ENCODE results near the gene DMRT1.
"Not testable (repeated sequence)": the region's sequence is repeated elsewhere in the genome, so short reads cannot be mapped to it uniquely, and the experiment has no call there.

Gene DMRT1

GRCh38 chr9:972501-973294 lies 131.2 kb downstream of the DMRT1 start:
- no peak for DNase-seq

DNA sequence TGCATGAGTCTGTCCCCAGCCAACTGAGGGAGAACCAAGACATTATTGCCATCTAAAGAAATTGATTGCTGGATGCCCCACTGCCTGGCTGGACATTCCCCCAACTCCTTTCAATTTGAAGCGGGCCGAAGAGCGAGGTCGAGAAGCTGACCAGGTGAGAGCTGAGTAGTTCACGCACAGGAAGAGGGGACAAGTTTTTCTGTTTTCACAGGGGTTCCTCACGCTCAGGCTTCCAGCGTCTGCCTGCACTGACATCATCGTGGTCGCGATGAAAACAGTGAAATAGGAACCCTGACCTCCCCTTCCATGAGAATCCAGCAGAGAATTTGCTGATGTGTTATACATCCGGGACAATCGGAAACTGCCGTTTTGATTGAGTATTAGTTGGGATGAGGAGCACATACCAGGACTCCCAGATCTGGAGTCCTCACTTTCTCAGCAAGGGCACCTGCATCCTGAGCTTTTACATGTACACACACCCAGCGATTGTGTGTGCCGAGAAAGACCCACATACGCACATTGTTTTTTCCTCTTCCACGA lies 131.9 kb downstream of the DMRT1 start:
- no peak for DNase-seq

DNA sequence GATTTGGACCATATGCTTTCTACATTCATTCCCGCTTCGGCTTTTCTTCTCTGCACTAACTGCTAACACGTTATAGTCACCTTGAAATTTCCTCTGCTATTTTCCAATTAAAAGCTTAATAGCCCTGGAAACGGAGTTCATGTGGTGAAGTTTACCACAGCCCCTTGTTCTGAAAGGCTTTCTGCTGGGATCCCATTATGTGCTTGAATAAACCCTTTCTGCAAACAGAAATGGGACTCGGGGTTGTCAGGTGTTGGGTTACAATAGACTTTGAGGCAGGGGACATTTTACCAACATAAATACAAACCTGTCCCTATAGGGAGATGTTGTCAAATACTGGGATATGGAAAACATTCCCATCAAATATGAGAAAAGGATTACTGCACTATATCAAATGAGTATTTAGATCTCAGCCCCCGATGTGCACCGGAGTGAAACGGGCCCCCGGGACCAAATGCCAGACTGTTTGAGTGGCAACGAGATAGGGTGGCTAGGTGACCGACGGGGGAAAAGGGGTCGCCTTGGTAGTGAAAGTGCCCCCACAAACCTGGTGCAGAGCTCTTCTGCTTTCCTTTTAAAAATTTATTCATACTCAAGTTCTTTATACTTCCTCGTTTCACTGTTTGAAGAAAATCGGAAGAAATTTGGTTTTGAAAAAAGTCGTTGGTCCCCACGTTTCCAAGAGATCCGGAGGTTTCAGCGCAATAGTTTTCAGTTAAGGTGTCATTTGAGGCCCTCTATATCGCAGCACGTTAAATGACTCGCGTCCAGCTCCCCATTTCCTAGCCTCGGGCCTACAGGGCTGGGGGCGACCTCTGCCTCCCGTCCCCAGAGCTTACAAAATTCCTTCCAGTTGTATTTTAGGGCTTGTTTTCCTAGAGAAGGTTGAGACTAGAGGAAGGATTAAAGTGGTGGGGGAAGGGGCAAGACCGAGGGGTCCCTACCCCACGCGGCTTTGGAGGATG lies 132.8 kb downstream of the DMRT1 start:
- no peak for DNase-seq

- DNase-seq, result no peak
These were observed 133.7 kb downstream of the DMRT1 start for GRCh38 chr9:974996-975739.

GRCh38 chr9:975740-976257 lies 134.3 kb downstream of the DMRT1 start:
- no peak for DNase-seq

GRCh38 chr9:976258-976942 lies 134.9 kb downstream of the DMRT1 start, which contains the start of gene DMRT3:
DMRT3 (plus strand) TSS chr9:976655; CDS start chr9:977002, 347 bp downstream.
- DNase-seq, result no peak

DNA sequence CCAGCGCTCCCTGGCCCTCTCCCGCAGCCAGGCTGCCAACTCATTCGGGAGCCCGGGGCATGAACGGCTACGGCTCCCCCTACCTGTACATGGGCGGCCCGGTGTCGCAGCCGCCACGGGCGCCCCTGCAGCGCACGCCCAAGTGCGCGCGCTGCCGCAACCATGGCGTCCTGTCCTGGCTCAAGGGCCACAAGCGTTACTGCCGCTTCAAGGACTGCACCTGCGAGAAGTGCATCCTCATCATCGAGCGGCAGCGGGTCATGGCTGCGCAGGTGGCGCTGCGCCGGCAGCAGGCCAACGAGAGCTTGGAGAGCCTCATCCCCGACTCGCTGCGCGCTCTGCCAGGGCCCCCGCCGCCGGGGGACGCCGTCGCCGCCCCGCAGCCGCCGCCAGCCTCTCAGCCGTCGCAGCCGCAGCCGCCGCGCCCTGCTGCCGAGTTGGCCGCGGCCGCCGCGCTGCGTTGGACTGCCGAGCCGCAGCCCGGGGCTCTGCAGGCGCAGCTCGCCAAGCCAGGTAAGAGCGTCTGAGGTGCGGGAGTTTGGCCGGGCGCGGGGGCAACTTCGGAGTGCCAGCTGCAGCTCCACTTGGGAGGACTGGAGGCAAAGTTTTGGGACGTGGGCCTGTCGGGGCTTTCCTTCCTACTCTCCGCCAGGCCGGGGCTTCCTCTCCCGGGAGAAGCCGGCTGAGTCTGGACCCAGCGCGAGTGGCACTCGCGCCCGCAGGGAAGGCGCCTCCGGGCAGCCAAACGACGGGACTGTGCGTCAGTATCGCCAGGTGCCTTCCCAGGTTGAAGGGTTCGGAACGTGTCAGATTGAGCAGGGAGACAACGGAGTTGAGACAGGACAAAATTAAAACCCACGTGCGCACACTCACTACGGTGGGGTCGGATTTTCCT lies 135.7 kb downstream of the DMRT1 start:
- DNase-seq, result no peak

DNA sequence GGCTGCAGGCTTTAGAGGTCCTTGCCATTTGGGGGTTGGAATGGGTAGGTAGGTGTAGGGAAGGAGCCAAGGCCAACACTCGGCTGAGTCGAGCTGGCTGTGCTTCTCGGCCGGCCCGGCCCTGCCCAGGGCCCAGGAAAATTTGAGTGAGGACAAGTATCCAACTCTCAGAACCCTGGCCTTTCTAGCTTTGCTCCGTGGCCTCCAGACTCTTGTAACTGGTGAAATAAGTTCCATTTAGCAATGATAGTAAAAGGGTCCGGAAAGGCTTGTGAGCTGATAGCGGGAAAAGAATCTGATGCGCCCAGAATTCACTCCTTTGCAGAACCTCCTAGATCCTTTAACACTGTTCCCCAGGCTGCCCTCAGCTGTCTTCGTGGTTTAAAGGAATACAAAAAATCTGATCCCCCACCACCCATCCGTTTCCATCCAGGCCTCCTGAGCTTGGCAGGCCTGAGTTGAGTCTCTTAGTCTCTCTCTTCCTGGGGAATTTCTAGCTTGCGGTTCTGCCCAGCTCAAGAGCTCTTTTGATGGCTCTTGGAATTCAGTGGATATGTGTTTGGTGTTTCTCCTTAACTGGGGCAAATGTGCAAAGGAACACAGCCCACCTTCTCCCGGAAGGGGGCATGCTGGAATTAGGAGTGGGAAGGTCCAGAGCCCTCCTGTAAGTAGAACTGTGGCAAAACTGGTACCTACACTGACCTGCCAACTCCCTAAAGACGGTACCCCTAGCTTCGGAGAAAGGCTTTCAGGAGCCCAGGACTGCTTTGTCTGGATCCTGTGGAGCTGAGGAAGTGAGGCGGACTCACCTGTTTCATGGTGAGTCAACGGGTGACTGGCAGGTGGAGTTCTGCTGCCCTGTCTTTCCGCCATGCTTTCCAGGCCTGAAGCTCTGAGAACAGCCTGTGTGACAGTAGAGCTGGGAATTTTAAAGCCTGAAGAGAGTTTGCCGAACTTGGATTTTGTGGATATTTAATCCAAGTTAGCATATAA lies 136.6 kb downstream of the DMRT1 start:
- no peak for DNase-seq

DNA sequence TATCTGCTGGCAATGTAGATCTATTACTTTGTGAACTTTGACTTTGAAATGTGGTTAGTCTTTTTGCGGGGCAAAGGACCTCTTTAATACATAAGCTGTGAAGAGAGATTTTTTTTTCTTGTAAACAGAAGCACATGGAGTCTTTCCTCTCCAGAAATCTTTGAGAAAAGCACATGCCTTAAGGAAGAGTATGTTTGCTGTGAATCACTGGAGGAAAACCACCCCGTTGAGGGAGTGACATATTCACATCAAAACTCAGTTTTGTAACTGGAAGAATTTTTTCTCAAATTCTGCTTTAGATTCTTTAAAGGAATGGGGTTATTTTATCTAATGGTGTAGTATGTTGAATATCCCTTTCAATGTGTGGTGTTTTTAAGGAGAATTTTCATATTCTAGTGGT lies 138.5 kb downstream of the DMRT1 start:
- no peak for DNase-seq

DNA sequence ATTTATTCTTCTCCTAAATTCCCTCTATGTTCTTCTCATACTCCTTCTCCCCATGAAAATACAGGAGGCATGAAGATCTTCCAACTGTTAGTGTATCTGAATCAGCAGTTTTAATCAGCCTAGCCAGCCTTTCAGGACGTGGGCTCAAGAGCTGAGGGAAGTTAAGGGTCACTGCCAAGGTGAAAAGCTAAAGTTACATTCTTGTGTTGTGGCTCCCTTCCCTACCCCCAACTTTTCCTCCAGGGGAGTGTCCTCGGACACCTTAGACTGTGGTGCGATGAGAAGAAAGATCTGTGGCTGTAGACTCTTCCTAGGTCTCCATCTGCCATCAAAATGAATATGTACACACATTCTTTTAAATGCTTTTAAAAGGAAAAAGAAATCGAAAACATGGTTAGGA lies 139.1 kb downstream of the DMRT1 start:
- DNase-seq, result no peak

GRCh38 chr9:981491-981898 lies 140.0 kb downstream of the DMRT1 start:
- no peak for DNase-seq

- no peak for DNase-seq
These were observed 141.1 kb downstream of the DMRT1 start for GRCh38 chr9:982394-983230.

GRCh38 chr9:994005-994404 lies 152.5 kb downstream of the DMRT1 start:
- no peak for DNase-seq

- DNase-seq, result no peak
These were observed 153.7 kb downstream of the DMRT1 start for GRCh38 chr9:995192-995591.

- no peak for DNase-seq
These were observed 154.3 kb downstream of the DMRT1 start for GRCh38 chr9:995781-996180.

- not testable (repeated sequence) for DNase-seq
These were observed 157.0 kb downstream of the DMRT1 start for GRCh38 chr9:998299-999110.

GRCh38 chr9:1001838-1002237 lies 160.3 kb downstream of the DMRT1 start:
- DNase-seq, result no peak

DNA sequence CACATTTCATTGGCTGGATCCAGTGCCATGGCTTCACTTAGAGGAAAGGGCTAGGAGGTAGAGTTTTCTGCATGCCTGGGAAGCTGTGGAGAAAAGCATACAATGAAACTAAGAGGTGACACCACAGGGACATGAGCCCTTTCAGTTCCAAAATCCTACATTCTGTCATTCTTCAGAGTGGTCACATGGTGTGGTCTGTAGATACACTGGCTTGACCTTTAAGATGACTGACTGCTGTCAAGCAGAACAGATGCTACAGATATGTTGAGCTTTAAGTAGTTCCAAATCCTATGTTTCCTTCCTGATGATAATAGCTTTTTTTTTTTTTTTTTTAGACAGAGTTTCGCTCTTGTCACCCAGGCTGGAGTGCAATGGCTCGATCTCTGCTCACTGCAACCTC lies 161.2 kb downstream of the DMRT1 start:
- DNase-seq, result no peak
